Stimulated activated CD4-positive, alpha-beta T cell treated with anti-CD3 and anti-CD28 coated beads, Interleukin-15, amount 100 ng/mL, for 24 hours (primary cell): ENCODE measurements around the gene ZNF324B.
A peak's percentile ranks its signal among the peaks of the same experiment; 100 is the strongest.
"Not testable (repeated sequence)": the region's sequence is repeated elsewhere in the genome, so short reads cannot be mapped to it uniquely, and the experiment has no call there.

Experiments used
- DNase-seq: peaks from one replicate; pipeline ENCODE4 v3.0.0-alpha.2; 2020

The ZNF324B gene

GRCh38 chr19:58451358-58452101 lies at the start of gene ZNF324B:
Gene ZNF324B (plus strand): TSS chr19:58451622. CDS start chr19:58453702, 2,080 bp downstream.
- peak; percentile 98 for DNase-seq

- DNase-seq, result no peak
Observed at GRCh38 chr19:58401840-58402421, 49.5 kb upstream of the ZNF324B start.

GRCh38 chr19:58403920-58404478 lies 47.4 kb upstream of the ZNF324B start:
- DNase-seq, result not testable (repeated sequence)

- no peak for DNase-seq
Observed at GRCh38 chr19:58406818-58407657, 44.4 kb upstream of the ZNF324B start.

GRCh38 chr19:58407658-58408151 lies 43.7 kb upstream of the ZNF324B start:
- DNase-seq, result no peak

- peak; percentile 98 for DNase-seq
Observed at GRCh38 chr19:58408152-58409009, 43.0 kb upstream of the ZNF324B start, which contains the start of gene ZNF584. Gene ZNF584 (plus strand): TSS chr19:58408649. CDS start chr19:58409148, 499 bp downstream.

GRCh38 chr19:58409010-58409790 lies 42.2 kb upstream of the ZNF324B start:
- peak; percentile 57 for DNase-seq

- no peak for DNase-seq
Observed at GRCh38 chr19:58416604-58417003, 34.8 kb upstream of the ZNF324B start.

- DNase-seq, result no peak
Observed at GRCh38 chr19:58417071-58417470, 34.4 kb upstream of the ZNF324B start.

- DNase-seq, result no peak
Observed at GRCh38 chr19:58428617-58429016, 22.8 kb upstream of the ZNF324B start.

GRCh38 chr19:58429745-58430144 lies 21.7 kb upstream of the ZNF324B start:
- DNase-seq, result no peak

- DNase-seq, result no peak
Observed at GRCh38 chr19:58434217-58434616, 17.2 kb upstream of the ZNF324B start.

GRCh38 chr19:58439576-58440554 lies 11.6 kb upstream of the ZNF324B start, which contains the start of gene ZNF132:
Gene ZNF132 (minus strand): TSS chr19:58440153. CDS start chr19:58439821, 332 bp downstream.
- peak; percentile 96 for DNase-seq

- DNase-seq, result no peak
Observed at GRCh38 chr19:58440556-58440955, 10.9 kb upstream of the ZNF324B start.

- not testable (repeated sequence) for DNase-seq
Observed at GRCh38 chr19:58442986-58443385, 8.4 kb upstream of the ZNF324B start.

GRCh38 chr19:58448860-58449259 lies 2.6 kb upstream of the ZNF324B start:
- not testable (repeated sequence) for DNase-seq

GRCh38 chr19:58449980-58450379 lies 1.4 kb upstream of the ZNF324B start:
- not testable (repeated sequence) for DNase-seq

- DNase-seq, result no peak
Observed at GRCh38 chr19:58450856-58451357, 515 bp upstream of the ZNF324B start.

GRCh38 chr19:58453743-58454142 lies 2.3 kb downstream of the ZNF324B start:
- DNase-seq, result no peak
